Testis (tissue), 2 donors: ENCODE data around the gene HAX1.

Experiments used
- POLR2A ChIP-seq: fragments of 450-650 bp; IDR thresholded peaks from one replicate; pipeline ENCODE4 v1.6.1; 2017; ENCODE audit warnings: antibody characterized with exemption, mild to moderate bottlenecking, moderate library complexity
- TF ChIP-seq, protein P1 (sequence below), 3 experiments: fragments of 450-650 bp in 2 of 3; fragments of 200-600 bp in 1 of 3; sonication (generic) in 1 of 3; IDR thresholded peaks; one replicate each; pipeline ENCODE4 v1.5.1; 2016 to 2019; ENCODE audit warnings: antibody characterized with exemption in 3 of 3, mild to moderate bottlenecking in 2 of 3, moderate library complexity in 1 of 3

GRCh38 chr1:154237880-154238506 is 34.4 kb upstream of the HAX1 start:
- TF ChIP-seq, protein P1, sequence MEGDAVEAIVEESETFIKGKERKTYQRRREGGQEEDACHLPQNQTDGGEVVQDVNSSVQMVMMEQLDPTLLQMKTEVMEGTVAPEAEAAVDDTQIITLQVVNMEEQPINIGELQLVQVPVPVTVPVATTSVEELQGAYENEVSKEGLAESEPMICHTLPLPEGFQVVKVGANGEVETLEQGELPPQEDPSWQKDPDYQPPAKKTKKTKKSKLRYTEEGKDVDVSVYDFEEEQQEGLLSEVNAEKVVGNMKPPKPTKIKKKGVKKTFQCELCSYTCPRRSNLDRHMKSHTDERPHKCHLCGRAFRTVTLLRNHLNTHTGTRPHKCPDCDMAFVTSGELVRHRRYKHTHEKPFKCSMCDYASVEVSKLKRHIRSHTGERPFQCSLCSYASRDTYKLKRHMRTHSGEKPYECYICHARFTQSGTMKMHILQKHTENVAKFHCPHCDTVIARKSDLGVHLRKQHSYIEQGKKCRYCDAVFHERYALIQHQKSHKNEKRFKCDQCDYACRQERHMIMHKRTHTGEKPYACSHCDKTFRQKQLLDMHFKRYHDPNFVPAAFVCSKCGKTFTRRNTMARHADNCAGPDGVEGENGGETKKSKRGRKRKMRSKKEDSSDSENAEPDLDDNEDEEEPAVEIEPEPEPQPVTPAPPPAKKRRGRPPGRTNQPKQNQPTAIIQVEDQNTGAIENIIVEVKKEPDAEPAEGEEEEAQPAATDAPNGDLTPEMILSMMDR (IDR thresholded peaks at IDR 0.05) = no peak
- no peak for TF ChIP-seq POLR2A
